Stomach smooth muscle (tissue), 2 donors: ENCODE data around the gene PVR.
"Not testable (repeated sequence)": the region's sequence is repeated elsewhere in the genome, so short reads cannot be mapped to it uniquely, and the experiment has no call there.

Experiments
- H3K27ac ChIP-seq: one replicate; pipeline ENCODE4 v1.7.0; 2013; ENCODE audit warnings: mild to moderate bottlenecking, low read length, inconsistent platforms
- H3K27me3 ChIP-seq, 2 donors: one replicate each; pipeline ENCODE4 v1.7.0; 2013; ENCODE audit warnings: low read length in 2 of 2; ENCODE audit not compliant: insufficient read depth in 2 of 2, control insufficient read depth in 1 of 2
- H3K36me3 ChIP-seq, 2 donors: one replicate each; pipeline ENCODE4 v1.7.0; 2013; ENCODE audit warnings: low read length in 2 of 2; ENCODE audit not compliant: control insufficient read depth in 2 of 2, insufficient read depth in 2 of 2
- H3K4me1 ChIP-seq: one replicate; pipeline ENCODE4 v1.7.0; 2013; ENCODE audit warnings: low read length; ENCODE audit not compliant: control insufficient read depth, insufficient read depth
- H3K4me3 ChIP-seq, 2 donors: one replicate each; pipeline ENCODE4 v1.7.0; 2013; ENCODE audit warnings: low read length in 2 of 2
- H3K9ac ChIP-seq, 2 donors: one replicate each; pipeline ENCODE4 v1.7.0; 2013; ENCODE audit warnings: low read length in 2 of 2, mild to moderate bottlenecking in 1 of 2
- H3K9me3 ChIP-seq, 2 donors: one replicate each; pipeline ENCODE4 v1.7.0; 2013; ENCODE audit warnings: low read length in 2 of 2; ENCODE audit not compliant: control insufficient read depth in 2 of 2
- donor health status: healthy.
- donor health status: Pancreatic carcinoma.

Gene PVR

DNA sequence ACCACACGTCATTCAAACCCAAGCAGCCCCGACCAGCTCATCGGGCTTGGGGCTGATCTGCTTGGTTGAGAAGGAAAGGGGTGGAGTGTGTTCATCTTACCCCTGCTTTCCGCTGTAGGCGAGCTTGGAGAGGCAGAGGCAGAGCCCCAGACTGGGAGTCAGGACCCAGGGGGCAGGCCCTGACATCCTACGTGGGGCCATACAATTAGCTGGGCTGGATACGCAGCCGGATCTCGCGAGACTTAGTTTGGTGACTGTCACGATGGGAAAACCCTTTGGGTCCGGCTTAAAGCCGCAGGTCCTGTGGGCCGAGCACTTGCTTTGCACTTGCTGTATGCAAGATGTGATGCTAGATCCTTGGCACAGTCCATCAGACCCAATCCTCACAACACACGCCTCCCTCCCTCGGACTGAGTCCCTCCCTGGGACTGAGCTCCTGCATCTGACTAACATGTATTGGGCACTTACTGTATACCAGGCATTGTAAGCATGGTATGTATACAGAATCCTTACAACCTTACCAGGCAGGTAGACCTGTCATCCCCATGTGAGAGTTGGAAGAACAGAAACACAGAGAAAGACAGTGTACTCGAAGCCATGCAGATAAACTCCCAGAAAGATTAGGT lies 59.0 kb downstream of the PVR start:
- Histone ChIP-seq H3K36me3 (no peaks in the 10 kb centered on the region), H3K9ac (no peak overlapping the region), H3K4me3 (no peak overlapping the region), H3K4me1 (no peaks in the 10 kb centered on the region), H3K27me3 (peaks cover 3 to 8% of the 10 kb centered on the region in 2 donors), H3K27ac (no peak overlapping the region), H3K9me3 (no peaks in the 10 kb centered on the region)

GRCh38 chr19:44703336-44704078 lies 59.8 kb downstream of the PVR start:
- no peak overlapping the region for H3K9ac ChIP-seq
- no peak overlapping the region for H3K27ac ChIP-seq
- H3K4me1 ChIP-seq: no peaks in the 10 kb centered on the region
- H3K27me3 ChIP-seq: peaks cover 3% of the 10 kb centered on the region in 2 donors
- no peaks in the 10 kb centered on the region for H3K36me3 ChIP-seq
- H3K9me3 ChIP-seq: no peaks in the 10 kb centered on the region
- H3K4me3 ChIP-seq: no peak overlapping the region

- Histone ChIP-seq H3K36me3 (no peaks in the 10 kb centered on the region), H3K9ac (no peak overlapping the region), H3K4me1 (no peaks in the 10 kb centered on the region), H3K9me3 (no peaks in the 10 kb centered on the region), H3K27me3 (peaks cover 0 to 2% of the 10 kb centered on the region in 2 donors), H3K27ac (no peak overlapping the region), H3K4me3 (no peak overlapping the region)
Measured at GRCh38 chr19:44704982-44705381, 61.3 kb downstream of the PVR start.

DNA sequence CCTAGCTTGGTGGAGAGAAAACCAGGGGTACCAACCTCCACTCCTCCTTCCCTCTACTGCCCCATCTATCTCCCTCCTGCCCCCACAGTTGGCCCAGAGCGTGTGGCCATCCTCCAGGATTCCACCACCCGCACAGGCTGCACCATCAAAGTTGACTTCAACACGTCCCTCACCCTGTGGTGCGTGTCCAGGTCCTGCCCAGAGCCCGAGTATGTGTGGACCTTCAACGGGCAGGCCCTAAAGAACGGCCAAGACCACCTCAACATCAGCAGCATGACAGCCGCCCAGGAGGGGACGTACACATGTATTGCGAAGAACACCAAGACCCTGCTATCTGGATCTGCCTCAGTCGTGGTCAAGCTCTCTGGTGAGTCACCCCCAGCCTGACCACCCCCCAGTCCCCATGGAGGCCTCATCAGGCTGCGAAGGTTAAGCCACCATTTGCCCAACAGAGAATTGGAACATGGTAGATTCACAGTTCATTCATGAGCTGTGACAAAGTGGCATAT lies 61.8 kb downstream of the PVR start:
- peaks cover 0 to 2% of the 10 kb centered on the region in 2 donors for H3K27me3 ChIP-seq
- no peak overlapping the region for H3K4me3 ChIP-seq
- no peak overlapping the region for H3K27ac ChIP-seq
- H3K4me1 ChIP-seq: no peaks in the 10 kb centered on the region
- no peak overlapping the region for H3K9ac ChIP-seq
- H3K9me3 ChIP-seq: no peaks in the 10 kb centered on the region
- no peaks in the 10 kb centered on the region for H3K36me3 ChIP-seq

DNA sequence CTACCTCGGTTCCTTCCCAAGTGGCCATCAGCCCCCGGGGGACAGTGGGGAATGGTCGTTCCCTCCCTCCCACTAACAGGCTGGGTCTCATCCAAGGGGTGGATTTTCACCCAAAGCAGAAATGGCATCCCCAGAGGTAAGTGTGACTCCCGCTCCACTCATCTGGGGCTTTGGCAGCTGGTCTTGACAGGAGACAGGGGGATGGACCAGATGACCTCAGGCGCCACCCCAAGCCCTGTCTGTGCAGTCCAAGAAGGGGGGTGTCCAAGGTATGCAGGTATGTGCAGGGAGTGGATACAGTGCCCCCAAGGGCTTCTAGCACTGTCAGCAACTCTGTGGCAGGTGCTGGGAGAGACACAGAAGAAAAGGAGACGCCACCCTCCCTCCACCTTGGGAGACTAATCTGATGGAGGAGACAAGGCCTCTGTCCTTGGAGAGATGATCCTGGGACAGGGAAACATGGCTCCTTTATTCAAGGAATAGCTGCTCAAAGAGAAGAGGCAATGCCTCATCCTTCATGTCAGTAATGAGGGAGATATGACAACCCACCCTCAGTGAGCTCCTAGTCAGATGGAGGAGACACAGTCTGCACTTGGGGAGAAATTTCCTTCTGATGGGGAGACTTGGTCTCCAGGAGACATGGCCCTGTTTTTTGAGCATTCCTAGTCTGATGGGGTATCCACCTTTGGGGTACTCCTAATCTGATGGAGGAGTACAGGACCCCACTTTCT lies 63.0 kb downstream of the PVR start:
- Histone ChIP-seq H3K9ac (no peak overlapping the region), H3K27ac (no peak overlapping the region), H3K27me3 (peaks cover 0 to 2% of the 10 kb centered on the region in 2 donors), H3K4me1 (no peaks in the 10 kb centered on the region), H3K9me3 (no peaks in the 10 kb centered on the region), H3K4me3 (no peak overlapping the region), H3K36me3 (no peaks in the 10 kb centered on the region)

GRCh38 chr19:44707794-44708193 lies 64.1 kb downstream of the PVR start:
- Histone ChIP-seq H3K4me3 (no peak overlapping the region), H3K4me1 (no peaks in the 10 kb centered on the region), H3K27ac (no peak overlapping the region), H3K9ac (no peak overlapping the region), H3K27me3 (peaks cover 0 to 2% of the 10 kb centered on the region in 2 donors), H3K9me3 (no peaks in the 10 kb centered on the region), H3K36me3 (no peaks in the 10 kb centered on the region)

DNA sequence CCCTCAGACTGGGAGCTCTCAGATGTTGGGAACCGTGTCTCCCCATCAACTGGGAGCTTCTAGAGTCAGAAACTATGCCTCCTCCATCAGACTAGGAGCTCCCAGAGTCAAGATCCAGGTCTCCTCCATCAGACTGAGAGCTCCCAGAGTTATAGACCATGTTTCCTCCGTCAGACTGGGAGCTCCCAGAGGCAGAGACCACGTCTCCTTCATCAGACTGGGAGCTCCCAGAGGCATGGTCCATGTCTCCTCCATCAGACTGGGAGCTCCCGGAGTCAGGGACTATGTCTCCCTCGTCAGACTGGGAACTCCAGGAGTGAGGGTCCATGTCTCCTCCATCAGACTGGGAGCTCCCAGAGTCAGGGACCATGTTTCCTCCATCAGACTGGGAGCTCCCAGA lies 65.2 kb downstream of the PVR start:
- H3K4me3 ChIP-seq: no peak overlapping the region

GRCh38 chr19:44709434-44710266 lies 65.9 kb downstream of the PVR start:
- H3K36me3 ChIP-seq, H3K9ac ChIP-seq, H3K4me1 ChIP-seq, H3K9me3 ChIP-seq, H3K27me3 ChIP-seq, H3K27ac ChIP-seq, H3K4me3 ChIP-seq: not testable (repeated sequence)

More for the DNA sequence above, 65.2 kb downstream of the PVR start:
- Histone ChIP-seq H3K9ac (no peak overlapping the region), H3K4me1 (no peaks in the 10 kb centered on the region), H3K27ac (no peak overlapping the region), H3K36me3 (no peaks in the 10 kb centered on the region), H3K9me3 (no peaks in the 10 kb centered on the region), H3K27me3 (peaks cover 0 to 2% of the 10 kb centered on the region in 2 donors)

DNA sequence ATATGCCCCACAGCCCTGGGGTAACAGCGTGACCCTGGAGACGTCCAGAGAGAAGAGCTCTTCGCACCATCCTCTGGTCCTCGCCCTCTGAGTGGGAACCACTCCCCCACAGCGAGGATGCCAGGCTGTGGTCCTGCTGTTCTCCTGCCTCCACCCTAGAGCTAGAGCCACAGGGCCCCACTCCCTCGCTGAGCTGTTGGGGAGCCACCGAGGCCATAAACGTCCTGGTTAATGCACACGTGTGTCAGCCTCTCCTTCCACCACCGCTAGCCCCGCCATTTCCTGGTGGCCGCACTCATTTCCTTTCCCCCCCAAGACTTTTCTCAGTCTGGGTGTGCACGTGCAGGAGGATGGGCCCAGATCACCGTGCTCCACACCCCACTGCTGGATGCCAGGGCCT lies 66.8 kb downstream of the PVR start:
- H3K4me1 ChIP-seq: no peaks in the 10 kb centered on the region
- H3K27ac ChIP-seq: no peak overlapping the region
- peaks cover 0 to 8% of the 10 kb centered on the region in 2 donors for H3K9me3 ChIP-seq
- H3K9ac ChIP-seq: no peak overlapping the region
- no peaks in the 10 kb centered on the region for H3K36me3 ChIP-seq
- H3K4me3 ChIP-seq: no peak overlapping the region
- H3K27me3 ChIP-seq: peaks cover 0 to 2% of the 10 kb centered on the region in 2 donors

DNA sequence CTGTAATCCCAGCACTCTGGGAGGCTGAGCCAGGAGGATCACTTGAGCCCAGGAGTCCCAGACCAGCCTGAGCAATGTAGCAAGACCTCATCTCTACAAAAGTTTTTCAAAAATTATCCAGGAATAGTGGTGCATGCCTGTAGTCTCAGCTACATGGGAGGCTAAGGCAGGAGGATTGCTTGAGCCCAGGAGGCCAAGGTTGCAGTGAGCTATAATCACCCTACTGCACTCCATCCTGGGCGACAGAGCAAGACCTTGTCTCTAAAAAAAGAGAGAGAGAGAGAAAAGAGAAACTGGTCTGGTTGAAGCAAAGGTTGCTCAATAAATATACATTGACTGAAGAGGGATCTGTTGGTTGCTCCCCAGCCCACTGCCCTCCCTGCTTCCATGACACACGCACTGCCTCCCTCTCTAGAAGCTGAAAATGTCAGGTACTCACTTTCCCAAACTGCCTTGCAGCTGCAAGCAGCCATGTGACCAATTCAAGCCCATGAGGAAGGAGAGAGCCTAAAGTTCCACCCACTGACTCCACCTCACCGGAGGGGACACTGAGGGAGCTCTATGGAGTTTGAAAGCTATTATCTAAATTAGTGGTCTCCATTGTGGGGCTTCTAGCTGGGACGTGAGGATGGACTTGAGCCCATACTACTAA lies 69.3 kb downstream of the PVR start:
- no peak overlapping the region for H3K4me3 ChIP-seq
- no peak overlapping the region for H3K9ac ChIP-seq
- H3K27me3 ChIP-seq: no peaks in the 10 kb centered on the region
- H3K4me1 ChIP-seq: no peaks in the 10 kb centered on the region
- no peaks in the 10 kb centered on the region for H3K36me3 ChIP-seq
- peaks cover 0 to 8% of the 10 kb centered on the region in 2 donors for H3K9me3 ChIP-seq
- H3K27ac ChIP-seq: no peak overlapping the region
